PFSK-1 (cell line): ENCODE data around the gene STARD6.

Source experiments
- FOXP2 ChIP-seq: optimal IDR thresholded peaks from 2 replicates; pipeline ENCODE3; 2011; ENCODE audit warnings: borderline replicate concordance, control low read depth, inconsistent platforms; ENCODE audit not compliant: insufficient read depth; ENCODE audit errors: extremely low read length, extremely low read depth
- POLR2AphosphoS5 ChIP-seq: IDR thresholded peaks from 2 replicates; pipeline ENCODE4 v1.6.1; 2012; ENCODE audit warnings: low read depth, mild to moderate bottlenecking, control low read depth, low read length, moderate library complexity
- SIN3A ChIP-seq: IDR thresholded peaks from 2 replicates; pipeline ENCODE4 v1.6.1; 2012; ENCODE audit warnings: mild to moderate bottlenecking, low read length, moderate library complexity, borderline replicate concordance; ENCODE audit not compliant: insufficient read depth
- TAF1 ChIP-seq: IDR thresholded peaks from 2 replicates; pipeline ENCODE4 v1.6.1; 2012; ENCODE audit warnings: low read length, control low read depth, borderline replicate concordance; ENCODE audit not compliant: insufficient read depth
- TF ChIP-seq, protein P1 (sequence below), 2 experiments: IDR thresholded peaks; 2 replicates each; pipeline versions ENCODE4 v1.6.1 to v1.8.0; 2011 to 2012; ENCODE audit warnings: low read depth in 2 of 2, low read length in 2 of 2, control low read depth in 1 of 2, inconsistent platforms in 1 of 2, mild to moderate bottlenecking in 1 of 2, moderate library complexity in 1 of 2; ENCODE audit not compliant: insufficient read depth in 1 of 2

STARD6 gene

DNA sequence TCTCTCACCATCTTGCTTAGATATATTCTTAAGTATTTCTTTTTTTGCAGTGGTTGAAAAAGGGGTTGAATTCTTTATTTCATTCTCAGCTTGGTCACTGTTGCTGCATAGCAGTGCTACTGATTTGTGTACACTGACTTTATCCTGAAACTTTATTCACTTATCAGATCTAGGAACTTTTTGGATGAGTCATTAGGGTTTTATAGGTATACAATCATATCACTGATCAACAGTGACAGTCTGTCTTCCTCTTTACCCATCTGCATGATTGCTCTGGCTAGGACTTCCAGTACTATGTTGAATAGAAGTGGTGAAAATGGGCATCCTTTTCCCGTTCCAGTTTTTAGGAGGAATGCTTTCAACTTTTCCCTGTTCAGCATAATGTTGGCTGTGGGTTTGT, 6.5 kb downstream of the STARD6 start:
- TF ChIP-seq SIN3A (no peak), FOXP2 (no peak)

GRCh38 chr18:54338230-54338629, 19.4 kb downstream of the STARD6 start:
- TF ChIP-seq TAF1 (no peak), FOXP2 (no peak), POLR2AphosphoS5 (no peak)
- TF ChIP-seq, protein P1, sequence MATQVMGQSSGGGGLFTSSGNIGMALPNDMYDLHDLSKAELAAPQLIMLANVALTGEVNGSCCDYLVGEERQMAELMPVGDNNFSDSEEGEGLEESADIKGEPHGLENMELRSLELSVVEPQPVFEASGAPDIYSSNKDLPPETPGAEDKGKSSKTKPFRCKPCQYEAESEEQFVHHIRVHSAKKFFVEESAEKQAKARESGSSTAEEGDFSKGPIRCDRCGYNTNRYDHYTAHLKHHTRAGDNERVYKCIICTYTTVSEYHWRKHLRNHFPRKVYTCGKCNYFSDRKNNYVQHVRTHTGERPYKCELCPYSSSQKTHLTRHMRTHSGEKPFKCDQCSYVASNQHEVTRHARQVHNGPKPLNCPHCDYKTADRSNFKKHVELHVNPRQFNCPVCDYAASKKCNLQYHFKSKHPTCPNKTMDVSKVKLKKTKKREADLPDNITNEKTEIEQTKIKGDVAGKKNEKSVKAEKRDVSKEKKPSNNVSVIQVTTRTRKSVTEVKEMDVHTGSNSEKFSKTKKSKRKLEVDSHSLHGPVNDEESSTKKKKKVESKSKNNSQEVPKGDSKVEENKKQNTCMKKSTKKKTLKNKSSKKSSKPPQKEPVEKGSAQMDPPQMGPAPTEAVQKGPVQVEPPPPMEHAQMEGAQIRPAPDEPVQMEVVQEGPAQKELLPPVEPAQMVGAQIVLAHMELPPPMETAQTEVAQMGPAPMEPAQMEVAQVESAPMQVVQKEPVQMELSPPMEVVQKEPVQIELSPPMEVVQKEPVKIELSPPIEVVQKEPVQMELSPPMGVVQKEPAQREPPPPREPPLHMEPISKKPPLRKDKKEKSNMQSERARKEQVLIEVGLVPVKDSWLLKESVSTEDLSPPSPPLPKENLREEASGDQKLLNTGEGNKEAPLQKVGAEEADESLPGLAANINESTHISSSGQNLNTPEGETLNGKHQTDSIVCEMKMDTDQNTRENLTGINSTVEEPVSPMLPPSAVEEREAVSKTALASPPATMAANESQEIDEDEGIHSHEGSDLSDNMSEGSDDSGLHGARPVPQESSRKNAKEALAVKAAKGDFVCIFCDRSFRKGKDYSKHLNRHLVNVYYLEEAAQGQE (IDR thresholded peaks at IDR 0.05; ENCODE audit: insufficient read depth in 1 of 2, low read depth in 2 of 2, low read length in 2 of 2): no peak

DNA sequence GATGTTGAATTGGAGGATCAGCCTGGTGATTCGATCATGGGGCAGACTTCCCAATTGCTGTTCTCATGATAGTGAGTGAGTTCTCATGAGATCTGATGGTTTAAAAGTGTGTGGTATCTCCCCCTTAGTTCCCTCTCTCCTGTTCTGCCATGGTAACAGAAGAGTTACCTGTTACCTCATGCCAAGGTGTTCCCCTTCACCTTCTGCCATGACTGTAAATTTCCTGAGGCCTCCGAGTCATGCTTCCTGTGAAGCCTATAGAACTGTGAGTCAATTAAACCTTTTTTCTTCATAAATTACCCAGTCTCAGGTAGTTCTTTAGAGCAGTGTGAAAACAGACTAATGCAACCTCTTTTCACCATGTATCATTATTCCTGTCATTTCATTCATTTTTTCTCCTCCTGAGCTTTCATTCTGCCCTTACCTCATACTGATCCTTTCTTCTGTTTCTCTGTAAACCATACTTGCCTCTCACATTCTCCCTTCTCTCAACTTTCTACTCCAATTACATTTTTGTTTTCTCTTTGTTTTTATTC, 22.0 kb downstream of the STARD6 start:
- no peak for TF ChIP-seq SIN3A
- TF ChIP-seq, protein P1 (IDR thresholded peaks at IDR 0.05; ENCODE audit: insufficient read depth in 1 of 2, low read depth in 2 of 2, low read length in 2 of 2): no peak
- no peak for TF ChIP-seq FOXP2
- no peak for TF ChIP-seq TAF1
- TF ChIP-seq POLR2AphosphoS5: no peak

DNA sequence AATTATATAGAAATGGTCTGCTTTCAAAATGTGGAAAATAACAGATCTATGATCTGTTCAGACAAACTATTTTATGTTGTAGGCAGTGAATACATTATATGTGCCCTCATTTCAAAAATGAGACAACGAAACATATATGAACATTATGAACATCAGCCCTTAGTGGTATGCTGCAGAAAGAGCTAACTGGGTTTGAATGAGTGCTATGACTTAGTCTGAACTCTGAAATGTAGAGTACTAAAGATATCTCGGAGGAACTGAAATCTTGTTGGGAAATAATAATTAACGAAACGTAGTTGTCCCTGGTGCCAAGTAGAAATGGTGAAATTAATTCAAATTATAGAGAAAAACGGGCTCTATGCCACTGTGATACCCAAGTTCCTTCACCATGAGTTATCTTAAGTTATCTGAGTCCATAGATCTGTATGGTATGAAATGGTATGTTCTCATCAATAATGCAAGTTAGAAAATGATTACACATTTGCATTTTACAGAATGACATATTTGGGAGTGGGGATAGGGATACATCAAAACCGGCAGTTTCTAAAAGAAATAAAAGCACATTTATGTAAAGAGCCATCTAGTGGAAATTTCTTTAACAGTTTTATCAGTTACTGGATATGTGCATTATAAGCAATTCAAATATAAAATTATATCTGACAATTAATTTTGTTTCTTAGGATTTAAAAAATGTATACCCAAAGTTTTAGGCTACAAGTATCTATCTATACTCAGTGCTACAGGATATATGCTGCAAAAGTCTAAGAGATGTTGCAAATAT, 26.7 kb downstream of the STARD6 start:
- TF ChIP-seq, protein P1 (IDR thresholded peaks at IDR 0.05; ENCODE audit: insufficient read depth in 1 of 2, low read depth in 2 of 2, low read length in 2 of 2): no peak
- TF ChIP-seq TAF1 (no peak), POLR2AphosphoS5 (no peak), SIN3A (no peak), FOXP2 (no peak)

DNA sequence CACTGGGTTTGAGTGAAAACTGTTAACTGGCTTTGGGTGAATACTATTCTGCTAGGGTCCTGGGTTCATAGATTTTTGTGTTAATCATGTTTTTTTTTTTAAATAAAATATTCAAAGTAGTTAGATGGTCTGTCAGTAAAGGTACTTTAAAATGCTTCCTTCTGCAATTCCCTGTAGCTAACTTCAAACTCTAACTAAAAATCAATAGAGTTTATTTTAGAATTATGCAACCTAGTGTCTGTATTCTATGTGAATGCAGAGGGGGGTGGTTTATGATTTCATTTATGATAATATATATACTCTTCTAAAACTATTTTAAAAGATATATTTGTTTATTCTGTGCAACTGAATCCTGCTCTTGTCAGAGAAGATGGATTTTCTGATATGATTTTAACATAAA, 27.9 kb downstream of the STARD6 start:
- TF ChIP-seq FOXP2 (no peak), POLR2AphosphoS5 (no peak), TAF1 (no peak), SIN3A (no peak)
- TF ChIP-seq, protein P1 (IDR thresholded peaks at IDR 0.05; ENCODE audit: insufficient read depth in 1 of 2, low read depth in 2 of 2, low read length in 2 of 2): no peak
